ENCODE results near the gene HHIPL2.

Gene HHIPL2

GRCh38 chr1:222547944-222548671 is at the start of gene HHIPL2:
TSS of gene HHIPL2 (minus strand) at chr1:222548104. CDS start at chr1:222548044, 60 bp downstream.
- no peak for DNase-seq

GRCh38 chr1:222596696-222597095 is 48.8 kb upstream of the HHIPL2 start:
- no peak for DNase-seq

- DNase-seq = no peak
Measured at GRCh38 chr1:222594789-222595188, 46.9 kb upstream of the HHIPL2 start.

GRCh38 chr1:222592171-222592570 is 44.3 kb upstream of the HHIPL2 start:
- DNase-seq = no peak

- peak; percentile 89 for DNase-seq
Measured at GRCh38 chr1:222589462-222590302, 41.8 kb upstream of the HHIPL2 start, which contains the start of gene TAF1A. TSS of gene TAF1A (minus strand) at chr1:222589933.

GRCh38 chr1:222588135-222588534 is 40.2 kb upstream of the HHIPL2 start:
- DNase-seq = no peak

- no peak for DNase-seq
Measured at GRCh38 chr1:222586842-222587241, 38.9 kb upstream of the HHIPL2 start.

GRCh38 chr1:222583079-222583478 is 35.2 kb upstream of the HHIPL2 start:
- no peak for DNase-seq

- no peak for DNase-seq
Measured at GRCh38 chr1:222582099-222582774, 34.3 kb upstream of the HHIPL2 start.

GRCh38 chr1:222579316-222579715 is 31.4 kb upstream of the HHIPL2 start:
- no peak for DNase-seq

GRCh38 chr1:222570837-222571236 is 22.9 kb upstream of the HHIPL2 start:
- no peak for DNase-seq

GRCh38 chr1:222561656-222562055 is 13.8 kb upstream of the HHIPL2 start:
- no peak for DNase-seq

- DNase-seq = no peak
Measured at GRCh38 chr1:222557574-222557973, 9.7 kb upstream of the HHIPL2 start.

GRCh38 chr1:222557148-222557547 is 9.2 kb upstream of the HHIPL2 start:
- no peak for DNase-seq

GRCh38 chr1:222555992-222556615 is 8.2 kb upstream of the HHIPL2 start:
- no peak for DNase-seq

GRCh38 chr1:222554177-222554576 is 6.3 kb upstream of the HHIPL2 start:
- DNase-seq = no peak

- no peak for DNase-seq
Measured at GRCh38 chr1:222552882-222553281, 5.0 kb upstream of the HHIPL2 start.

GRCh38 chr1:222547260-222547614 is 667 bp downstream of the HHIPL2 start:
- DNase-seq = no peak

GRCh38 chr1:222546548-222547259 is 1.2 kb downstream of the HHIPL2 start:
- DNase-seq = no peak

- DNase-seq = no peak
Measured at GRCh38 chr1:222546091-222546490, 1.8 kb downstream of the HHIPL2 start.

- no peak for DNase-seq
Measured at GRCh38 chr1:222543817-222544216, 4.1 kb downstream of the HHIPL2 start.

- DNase-seq = no peak
Measured at GRCh38 chr1:222540598-222540995, 7.3 kb downstream of the HHIPL2 start.
